ENCODE results near the gene SASH3. TPM values are rescaled to one million over a fixed set of nuclear protein-coding genes. Genes with fewer than 3 reads are reported as not detected.

The SASH3 gene
- total RNA-seq, 1 donor from 2014 or later: not detected

Other genes with a start within 250 kb of the SASH3 start
- 14.7 and 20.3 TPM in 2 replicates for gene OCRL, start 239.7 kb upstream of the SASH3 start, total RNA-seq
- gene APLN, start 125.0 kb upstream of the SASH3 start, total RNA-seq: 1,464 and 1,492 TPM in 2 replicates
- not detected in 2 replicates for gene XPNPEP2, start 41.0 kb upstream of the SASH3 start, total RNA-seq
- gene ZDHHC9, start 63.9 kb downstream of the SASH3 start, total RNA-seq: 42.5 TPM in 2 replicates
- gene UTP14A, start 126.2 kb downstream of the SASH3 start, total RNA-seq: 18.8 and 21.7 TPM in 2 replicates
- gene BCORL1, start 202.7 kb downstream of the SASH3 start, total RNA-seq: 6.2 and 12.4 TPM in 2 replicates